ENCODE measurements around the gene SMARCD3.

SMARCD3 gene

GRCh38 chr7:151246102-151246850 is 2.2 kb downstream of the SMARCD3 start:
- peak overlapping the region; percentile 87 for H3K4me3 ChIP-seq (ENCODE audit: low read length)
- H3K9ac ChIP-seq (ENCODE audit: low read depth, low read length): peak overlapping the region; percentile 27
- peaks cover 9% of the 10 kb centered on the region for H3K36me3 ChIP-seq (ENCODE audit: insufficient read depth, low read length)
- peaks cover 54% of the 10 kb centered on the region for H3K4me1 ChIP-seq (ENCODE audit: control insufficient read depth, insufficient read depth, low read length)
- H3K4me2 ChIP-seq (ENCODE audit: low read length): peak overlapping the region; percentile 92
- no peaks in the 10 kb centered on the region for H3K9me3 ChIP-seq (replicated peaks; ENCODE audit: low read length)
- H3K27me3 ChIP-seq (ENCODE audit: control insufficient read depth, insufficient read depth, low read length): no peaks in the 10 kb centered on the region

- H3K4me3 ChIP-seq (ENCODE audit: low read length): peak overlapping the region; percentile 87
- peaks cover 49% of the 10 kb centered on the region for H3K4me1 ChIP-seq (ENCODE audit: control insufficient read depth, insufficient read depth, low read length)
- no peaks in the 10 kb centered on the region for H3K27me3 ChIP-seq (ENCODE audit: control insufficient read depth, insufficient read depth, low read length)
- H3K9ac ChIP-seq (ENCODE audit: low read depth, low read length): peak overlapping the region; percentile 27
- H3K9me3 ChIP-seq (replicated peaks; ENCODE audit: low read length): no peaks in the 10 kb centered on the region
- H3K4me2 ChIP-seq (ENCODE audit: low read length): peak overlapping the region; percentile 92
- H3K36me3 ChIP-seq (ENCODE audit: insufficient read depth, low read length): peaks cover 16% of the 10 kb centered on the region
These were observed 3.0 kb downstream of the SMARCD3 start for GRCh38 chr7:151245360-151246101.

GRCh38 chr7:151244841-151245346 is 3.6 kb downstream of the SMARCD3 start:
- peak overlapping the region; percentile 92 for H3K4me2 ChIP-seq (ENCODE audit: low read length)
- peaks cover 22% of the 10 kb centered on the region for H3K36me3 ChIP-seq (ENCODE audit: insufficient read depth, low read length)
- H3K9ac ChIP-seq (ENCODE audit: low read depth, low read length): peak overlapping the region; percentile 27
- H3K27me3 ChIP-seq (ENCODE audit: control insufficient read depth, insufficient read depth, low read length): no peaks in the 10 kb centered on the region
- peaks cover 46% of the 10 kb centered on the region for H3K4me1 ChIP-seq (ENCODE audit: control insufficient read depth, insufficient read depth, low read length)
- H3K4me3 ChIP-seq (ENCODE audit: low read length): peak overlapping the region; percentile 87
- H3K9me3 ChIP-seq (replicated peaks; ENCODE audit: low read length): no peaks in the 10 kb centered on the region

- H3K9ac ChIP-seq (ENCODE audit: low read depth, low read length): no peak overlapping the region
- peaks cover 28% of the 10 kb centered on the region for H3K36me3 ChIP-seq (ENCODE audit: insufficient read depth, low read length)
- H3K4me3 ChIP-seq (ENCODE audit: low read length): no peak overlapping the region
- no peaks in the 10 kb centered on the region for H3K27me3 ChIP-seq (ENCODE audit: control insufficient read depth, insufficient read depth, low read length)
- H3K4me2 ChIP-seq (ENCODE audit: low read length): peak overlapping the region; percentile 92
- H3K4me1 ChIP-seq (ENCODE audit: control insufficient read depth, insufficient read depth, low read length): peaks cover 40% of the 10 kb centered on the region
- H3K9me3 ChIP-seq (replicated peaks; ENCODE audit: low read length): no peaks in the 10 kb centered on the region
These were observed 4.2 kb downstream of the SMARCD3 start for GRCh38 chr7:151244196-151244840.

GRCh38 chr7:151243408-151244195 is 4.9 kb downstream of the SMARCD3 start:
- H3K36me3 ChIP-seq (ENCODE audit: insufficient read depth, low read length): peaks cover 35% of the 10 kb centered on the region
- no peaks in the 10 kb centered on the region for H3K9me3 ChIP-seq (replicated peaks; ENCODE audit: low read length)
- H3K4me1 ChIP-seq (ENCODE audit: control insufficient read depth, insufficient read depth, low read length): peaks cover 34% of the 10 kb centered on the region
- no peak overlapping the region for H3K9ac ChIP-seq (ENCODE audit: low read depth, low read length)
- no peak overlapping the region for H3K4me3 ChIP-seq (ENCODE audit: low read length)
- H3K4me2 ChIP-seq (ENCODE audit: low read length): no peak overlapping the region
- no peaks in the 10 kb centered on the region for H3K27me3 ChIP-seq (ENCODE audit: control insufficient read depth, insufficient read depth, low read length)

DNA sequence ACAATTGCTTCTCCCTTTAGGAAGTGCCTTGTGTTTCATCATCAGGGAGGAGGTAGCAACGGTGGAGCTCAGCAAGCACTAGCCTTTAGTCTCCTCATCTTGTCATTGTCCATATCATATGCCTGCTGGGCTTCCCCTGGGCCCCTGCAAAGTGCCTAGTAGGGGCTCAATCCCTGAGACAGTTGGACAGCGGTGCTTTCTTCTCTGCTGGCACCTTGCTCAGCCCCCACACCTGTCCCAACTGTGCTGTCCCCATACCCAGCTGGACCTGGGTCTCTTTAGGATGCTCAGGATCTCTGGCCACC is 5.5 kb downstream of the SMARCD3 start:
- H3K4me3 ChIP-seq (ENCODE audit: low read length): no peak overlapping the region
- peaks cover 34% of the 10 kb centered on the region for H3K4me1 ChIP-seq (ENCODE audit: control insufficient read depth, insufficient read depth, low read length)

GRCh38 chr7:151242159-151243044 is 6.1 kb downstream of the SMARCD3 start:
- H3K4me3 ChIP-seq (ENCODE audit: low read length): no peak overlapping the region
- H3K9me3 ChIP-seq (replicated peaks; ENCODE audit: low read length): no peaks in the 10 kb centered on the region
- H3K4me2 ChIP-seq (ENCODE audit: low read length): no peak overlapping the region
- H3K36me3 ChIP-seq (ENCODE audit: insufficient read depth, low read length): peaks cover 45% of the 10 kb centered on the region
- no peak overlapping the region for H3K9ac ChIP-seq (ENCODE audit: low read depth, low read length)
- H3K27me3 ChIP-seq (ENCODE audit: control insufficient read depth, insufficient read depth, low read length): no peaks in the 10 kb centered on the region
- H3K4me1 ChIP-seq (ENCODE audit: control insufficient read depth, insufficient read depth, low read length): peaks cover 29% of the 10 kb centered on the region

More for the DNA sequence above, 5.5 kb downstream of the SMARCD3 start:
- Histone ChIP-seq H3K9me3 (replicated peaks; ENCODE audit: low read length) (no peaks in the 10 kb centered on the region), H3K9ac (ENCODE audit: low read depth, low read length) (no peak overlapping the region), H3K4me2 (ENCODE audit: low read length) (no peak overlapping the region), H3K36me3 (ENCODE audit: insufficient read depth, low read length) (peaks cover 40% of the 10 kb centered on the region), H3K27me3 (ENCODE audit: control insufficient read depth, insufficient read depth, low read length) (no peaks in the 10 kb centered on the region)

- H3K36me3 ChIP-seq (ENCODE audit: insufficient read depth, low read length): peaks cover 52% of the 10 kb centered on the region
- no peaks in the 10 kb centered on the region for H3K27me3 ChIP-seq (ENCODE audit: control insufficient read depth, insufficient read depth, low read length)
- H3K9me3 ChIP-seq (replicated peaks; ENCODE audit: low read length): no peaks in the 10 kb centered on the region
- peaks cover 23% of the 10 kb centered on the region for H3K4me1 ChIP-seq (ENCODE audit: control insufficient read depth, insufficient read depth, low read length)
- no peak overlapping the region for H3K4me2 ChIP-seq (ENCODE audit: low read length)
- no peak overlapping the region for H3K4me3 ChIP-seq (ENCODE audit: low read length)
- H3K9ac ChIP-seq (ENCODE audit: low read depth, low read length): no peak overlapping the region
These were observed 6.8 kb downstream of the SMARCD3 start for GRCh38 chr7:151241755-151242096.

DNA sequence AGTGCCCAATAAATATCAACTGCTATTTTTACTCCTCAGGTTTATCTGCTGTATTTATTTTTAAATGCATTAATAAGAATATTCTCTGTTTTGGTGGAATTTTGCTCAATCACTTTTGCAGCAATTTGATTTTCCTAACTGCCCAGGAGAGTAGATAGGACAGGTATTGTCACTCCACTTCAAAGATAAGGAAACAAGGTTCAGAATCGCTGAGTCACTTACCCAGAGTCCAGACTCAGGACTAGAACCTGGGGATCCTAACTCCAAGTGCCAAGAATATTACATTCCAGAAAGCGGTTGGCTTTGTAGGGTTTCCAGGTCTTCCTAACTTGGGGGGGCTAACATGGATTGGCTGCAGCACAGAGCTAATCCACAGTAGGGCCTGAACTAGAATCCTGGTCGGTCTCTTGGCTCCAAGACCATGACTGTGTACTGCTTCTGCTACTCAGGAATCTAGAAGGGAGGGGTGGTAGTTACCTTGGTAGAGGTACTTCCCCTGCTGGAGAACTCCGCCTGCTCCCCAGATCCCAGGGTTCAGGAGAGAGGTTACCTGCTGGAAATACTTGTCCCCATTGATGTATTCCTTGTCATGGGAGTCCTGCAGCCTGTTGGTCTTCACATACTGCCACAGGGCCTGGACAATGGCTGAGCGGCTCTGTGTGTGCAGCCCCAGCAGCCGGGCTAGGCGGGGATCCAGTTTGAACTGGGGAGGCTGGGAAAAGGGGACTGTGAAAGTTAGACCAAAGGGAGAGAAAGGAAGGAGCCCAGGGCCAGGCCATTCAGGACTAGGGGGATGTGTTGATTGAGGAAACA is 7.3 kb downstream of the SMARCD3 start:
- peaks cover 17% of the 10 kb centered on the region for H3K4me1 ChIP-seq (ENCODE audit: control insufficient read depth, insufficient read depth, low read length)
- no peak overlapping the region for H3K4me3 ChIP-seq (ENCODE audit: low read length)
- H3K9me3 ChIP-seq (replicated peaks; ENCODE audit: low read length): no peaks in the 10 kb centered on the region
- H3K9ac ChIP-seq (ENCODE audit: low read depth, low read length): no peak overlapping the region
- H3K27me3 ChIP-seq (ENCODE audit: control insufficient read depth, insufficient read depth, low read length): no peaks in the 10 kb centered on the region
- peaks cover 58% of the 10 kb centered on the region for H3K36me3 ChIP-seq (ENCODE audit: insufficient read depth, low read length)
- no peak overlapping the region for H3K4me2 ChIP-seq (ENCODE audit: low read length)

- no peak overlapping the region for H3K4me2 ChIP-seq (ENCODE audit: low read length)
- H3K36me3 ChIP-seq (ENCODE audit: insufficient read depth, low read length): peaks cover 64% of the 10 kb centered on the region
- H3K27me3 ChIP-seq (ENCODE audit: control insufficient read depth, insufficient read depth, low read length): no peaks in the 10 kb centered on the region
- no peak overlapping the region for H3K9ac ChIP-seq (ENCODE audit: low read depth, low read length)
- no peak overlapping the region for H3K4me3 ChIP-seq (ENCODE audit: low read length)
- H3K9me3 ChIP-seq (replicated peaks; ENCODE audit: low read length): no peaks in the 10 kb centered on the region
- H3K4me1 ChIP-seq (ENCODE audit: control insufficient read depth, insufficient read depth, low read length): peaks cover 11% of the 10 kb centered on the region
These were observed 8.0 kb downstream of the SMARCD3 start for GRCh38 chr7:151240536-151240935.

Measured in skeletal muscle satellite cell (primary cell).